Measurements from ENCODE around the gene NEDD8. TPM values are rescaled to one million over a fixed set of nuclear protein-coding genes. Genes with fewer than 3 reads are reported as not detected.

The NEDD8 gene
- total RNA-seq (10 to 100 TPM; 42.0 to 43.5 TPM), total RNA-seq (10.5 to 48.8 (median 24.6) reads per million in 172 experiments)
- 176 TPM for polyA plus RNA-seq (2013, experiment 1 of 2)
- 161 TPM for polyA plus RNA-seq (2013, experiment 2 of 2)

GRCh38 chr14:24232121-24232644 lies at the start of gene NEDD8:
NEDD8 (minus strand) TSS chr14:24232367; CDS start chr14:24232267, 100 bp downstream.
- peaks cover 66% of the 10 kb centered on the region for H3K4me1 Mint-ChIP-seq (ENCODE audit: low read depth)
- DNase-seq (peak; percentile 73 to 94 (median 84)), ATAC-seq (ENCODE audit: poor library complexity) (peak; percentile 87)
- Histone ChIP-seq H3K4me1 (ENCODE audit: insufficient read depth, low read length) (peaks cover 29% of the 10 kb centered on the region), H3K9me3 (ENCODE audit: control insufficient read depth in 1 of 2, insufficient read depth in 1 of 2, low read length in 2 of 2) (no peaks in the 10 kb centered on the region), H3K36me3 (ENCODE audit: insufficient read depth, low read length) (peaks cover 47% of the 10 kb centered on the region), H3K27ac (ENCODE audit: low read depth in 1 of 2, low read length in 2 of 2) (peak within 1 kb of the TSS; percentile 81 to 95), H3K4me3 (ENCODE audit: low read length) (peak within 1 kb of the TSS; percentile 98), H3K27me3 (ENCODE audit: control insufficient read depth in 1 of 2, insufficient read depth in 2 of 2, low read length in 2 of 2) (no peaks in the 10 kb centered on the region)
- TF ChIP-seq CTCF (IDR thresholded peaks at IDR 0.05) = no peak
- no peaks in the 10 kb centered on the region for H3K27me3 Mint-ChIP-seq
- no peaks in the 10 kb centered on the region for H3K9me3 Mint-ChIP-seq
- H3K27ac Mint-ChIP-seq = peak within 1 kb of the TSS; percentile 93
- peak within 1 kb of the TSS; percentile 96 for H3K4me3 Mint-ChIP-seq
- intact Hi-C loops (cut with DNase I, micrococcal nuclease) = loop anchor here (1.0 to 5.0 kb wide), 10 partner anchors 10 to 210 kb away; partner anchors contain the start of genes PSME2 (in 2 of the 2), RABGGTA (in 2 of the 2), RNF31 (in 2 of the 2) and TINF2 (in 2 of the 2)
- ChIA-PET POLR2A (interaction anchor here (1.0 to 2.6 kb wide), 6 partner anchors 10 to 43 kb away, joined by 4 to 40 read pairs (median 8); partner anchors contain the start of genes CHMP4A, MDP1, RABGGTA and TINF2), CTCF (interaction anchor here (1.5 to 1.8 kb wide), 2 partner anchors 10 to 16 kb away, joined by 6 to 9 read pairs; partner anchors contain the start of genes MDP1 and TINF2)
- peaks cover 73% of the 10 kb centered on the region for H3K36me3 Mint-ChIP-seq (ENCODE audit: low read depth)

- H3K4me3 ChIP-seq (ENCODE audit: low read length) = no peak overlapping the region
- DNase-seq (no peak), ATAC-seq (ENCODE audit: poor library complexity) (no peak)
- Mint-ChIP-seq H3K4me1 (ENCODE audit: low read depth) (peaks cover 32% of the 10 kb centered on the region), H3K36me3 (ENCODE audit: low read depth) (no peaks in the 10 kb centered on the region), H3K4me3 (no peak overlapping the region), H3K27me3 (no peaks in the 10 kb centered on the region), H3K27ac (no peak overlapping the region), H3K9me3 (no peaks in the 10 kb centered on the region)
- no peak for TF ChIP-seq CTCF (IDR thresholded peaks at IDR 0.05)
- intact Hi-C loops (cut with DNase I, micrococcal nuclease) = no loop called here
- no peaks in the 10 kb centered on the region for H3K36me3 ChIP-seq (ENCODE audit: insufficient read depth, low read length)
- H3K27me3 ChIP-seq (ENCODE audit: control insufficient read depth in 1 of 2, insufficient read depth in 2 of 2, low read length in 2 of 2) = no peaks in the 10 kb centered on the region
- no peak overlapping the region for H3K27ac ChIP-seq (ENCODE audit: low read depth in 1 of 2, low read length in 2 of 2)
- ChIA-PET CTCF (interaction anchor here (4.0 to 4.4 kb wide), 2 partner anchors 11 to 16 kb away, joined by 20 to 24 read pairs; partner anchors contain the start of genes DHRS1, NOP9 and RABGGTA), POLR2A (no interaction called here)
- no peaks in the 10 kb centered on the region for H3K9me3 ChIP-seq (ENCODE audit: control insufficient read depth in 1 of 2, insufficient read depth in 1 of 2, low read length in 2 of 2)
- H3K4me1 ChIP-seq (ENCODE audit: insufficient read depth, low read length) = peaks cover 28% of the 10 kb centered on the region
Observed at GRCh38 chr14:24281636-24282035, 49.5 kb upstream of the NEDD8 start.

- Histone ChIP-seq H3K4me3 (ENCODE audit: low read length) (no peak overlapping the region), H3K4me1 (ENCODE audit: insufficient read depth, low read length) (peaks cover 28% of the 10 kb centered on the region), H3K36me3 (ENCODE audit: insufficient read depth, low read length) (no peaks in the 10 kb centered on the region), H3K27me3 (ENCODE audit: control insufficient read depth in 1 of 2, insufficient read depth in 2 of 2, low read length in 2 of 2) (no peaks in the 10 kb centered on the region), H3K9me3 (ENCODE audit: control insufficient read depth in 1 of 2, insufficient read depth in 1 of 2, low read length in 2 of 2) (no peaks in the 10 kb centered on the region), H3K27ac (ENCODE audit: low read depth in 1 of 2, low read length in 2 of 2) (no peak overlapping the region)
- intact Hi-C loops (cut with DNase I, micrococcal nuclease) = no loop called here
- Mint-ChIP-seq H3K36me3 (ENCODE audit: low read depth) (no peaks in the 10 kb centered on the region), H3K9me3 (no peaks in the 10 kb centered on the region), H3K27ac (no peak overlapping the region), H3K27me3 (no peaks in the 10 kb centered on the region), H3K4me1 (ENCODE audit: low read depth) (peaks cover 33% of the 10 kb centered on the region), H3K4me3 (no peak overlapping the region)
- TF ChIP-seq CTCF (IDR thresholded peaks at IDR 0.05) = no peak
- DNase-seq = no peak
- ChIA-PET CTCF (interaction anchor here (4.0 to 4.4 kb wide), 2 partner anchors 11 to 17 kb away, joined by 20 to 24 read pairs; partner anchors contain the start of genes DHRS1, NOP9 and RABGGTA), POLR2A (no interaction called here)
- ATAC-seq (ENCODE audit: poor library complexity) = no peak
Observed at GRCh38 chr14:24280797-24281460, 48.8 kb upstream of the NEDD8 start.

All from CD4-positive, alpha-beta T cell (primary cell).